IMR-90 (cell line): Measurements from ENCODE around the gene EXOC1L. TPM values are rescaled to one million over a fixed set of nuclear protein-coding genes. Genes with fewer than 3 reads are reported as not detected.

ENCODE experiments used
- ATAC-seq: fragments of 200-7000 bp; cut with Tn5 transposase; 2 replicates; pipeline ENCODE4 v1.9.1; 2020; ENCODE audit warnings: low read depth, mild to moderate bottlenecking, moderate library complexity
- BruUV-seq: library from RNA; stranded (reverse); fragments of 400-500 nt; replicated peaks from 2 replicates; lab custom pipeline; 2021; lab: Mats Ljungman, UMichigan
- CTCF ChIA-PET: fragments of 300-600 bp; formaldehyde crosslinking; extraction: SDS; loops from one replicate; lab custom pipeline; 2021; ENCODE audit warnings: antibody characterized with exemption; lab: Yijun Ruan, JAX
- POLR2A ChIA-PET: fragments of 300-600 bp; sonication (Branson Sonifier 250); formaldehyde crosslinking; loops from one replicate; lab custom pipeline; 2022; ENCODE audit warnings: antibody characterized with exemption; ENCODE audit not compliant: unreplicated experiment; lab: Charles Lee
- DNase-seq: peaks from one replicate; pipeline ENCODE4 v3.0.0; 2013
- H2AFZ ChIP-seq: replicated peaks from 2 replicates; pipeline ENCODE3; 2013; ENCODE audit warnings: low read length, mild to moderate bottlenecking; ENCODE audit not compliant: poor library complexity
- H2AK5ac ChIP-seq: 2 replicates; pipeline ENCODE4 v1.6.1; 2013; ENCODE audit warnings: low read depth, low read length, inconsistent platforms
- H2AK9ac ChIP-seq: replicated peaks from 2 replicates; pipeline ENCODE3; 2013; ENCODE audit warnings: mild to moderate bottlenecking, low read depth, low read length, moderate library complexity; ENCODE audit not compliant: poor library complexity
- H2BK120ac ChIP-seq: 2 replicates; pipeline ENCODE4 v1.6.1; 2013; ENCODE audit warnings: low read depth, low read length, inconsistent platforms
- H2BK15ac ChIP-seq: 3 replicates; pipeline ENCODE4 v1.6.1; 2013; ENCODE audit warnings: low read depth, low read length, inconsistent platforms
- H2BK20ac ChIP-seq: 2 replicates; pipeline ENCODE4 v1.6.1; 2013; ENCODE audit warnings: low read depth, mild to moderate bottlenecking, inconsistent platforms, low read length, moderate library complexity
- H2BK5ac ChIP-seq: 2 replicates; pipeline ENCODE4 v1.6.1; 2013; ENCODE audit warnings: mild to moderate bottlenecking, low read depth, low read length, inconsistent platforms; ENCODE audit not compliant: poor library complexity, severe bottlenecking
- H3K14ac ChIP-seq: replicated peaks from 2 replicates; pipeline ENCODE4 v1.6.1; 2013; ENCODE audit warnings: low read depth, low read length, inconsistent platforms
- H3K18ac ChIP-seq: 2 replicates; pipeline ENCODE4 v1.6.1; 2013; ENCODE audit warnings: low read depth, low read length, control low read depth
- H3K23ac ChIP-seq: 2 replicates; pipeline ENCODE4 v1.6.1; 2013; ENCODE audit warnings: low read depth, low read length, inconsistent platforms
- H3K27ac ChIP-seq: 2 replicates; pipeline ENCODE4 v1.5.1; 2013; ENCODE audit warnings: mild to moderate bottlenecking, control low read depth, low read length; ENCODE audit not compliant: insufficient read depth
- H3K27me3 ChIP-seq: 2 replicates; pipeline ENCODE4 v1.6.1; 2013; ENCODE audit warnings: low read length; ENCODE audit not compliant: control insufficient read depth, insufficient read depth
- H3K36me3 ChIP-seq: 2 replicates; pipeline ENCODE4 v1.6.1; 2013; ENCODE audit warnings: low read length, mixed read lengths; ENCODE audit not compliant: control insufficient read depth, insufficient read depth
- H3K4ac ChIP-seq: 2 replicates; pipeline ENCODE4 v1.6.1; 2013; ENCODE audit warnings: low read depth, low read length, inconsistent platforms
- H3K4me1 ChIP-seq: 2 replicates; pipeline ENCODE4 v1.6.1; 2013; ENCODE audit warnings: low read length, mixed read lengths; ENCODE audit not compliant: control insufficient read depth, insufficient read depth
- H3K4me2 ChIP-seq: 2 replicates; pipeline ENCODE4 v1.6.1; 2013; ENCODE audit warnings: low read depth, mild to moderate bottlenecking, control low read depth, low read length, moderate library complexity
- H3K4me3 ChIP-seq: 2 replicates; pipeline ENCODE4 v1.5.1; 2013; ENCODE audit warnings: low read depth, mild to moderate bottlenecking, control low read depth, low read length, moderate library complexity; ENCODE audit not compliant: insufficient read depth
- H3K56ac ChIP-seq: 2 replicates; pipeline ENCODE4 v1.6.1; 2013; ENCODE audit warnings: low read length, inconsistent platforms; ENCODE audit not compliant: insufficient read depth; ENCODE audit errors: extremely low read depth
- H3K79me1 ChIP-seq, 2 experiments: 2 replicates each; pipeline ENCODE4 v1.6.1; 2013; ENCODE audit warnings: low read length in 2 of 2, inconsistent platforms in 1 of 2, low read depth in 1 of 2
- H3K9ac ChIP-seq: 2 replicates; pipeline ENCODE4 v1.6.1; 2013; ENCODE audit warnings: low read depth, low read length, control low read depth
- H3K9me1 ChIP-seq: 2 replicates; pipeline ENCODE4 v1.6.1; 2013; ENCODE audit warnings: low read length, inconsistent platforms; ENCODE audit not compliant: insufficient read depth
- H3K9me3 ChIP-seq: 2 replicates; pipeline ENCODE4 v1.6.1; 2013; ENCODE audit warnings: low read length; ENCODE audit not compliant: control insufficient read depth, insufficient read depth
- H4K20me1 ChIP-seq: 2 replicates; pipeline ENCODE4 v1.6.1; 2013; ENCODE audit warnings: low read length, inconsistent platforms; ENCODE audit not compliant: insufficient read depth
- H4K5ac ChIP-seq: 2 replicates; pipeline ENCODE4 v1.6.1; 2013; ENCODE audit warnings: mild to moderate bottlenecking, low read depth, low read length, control low read depth
- H4K8ac ChIP-seq, 2 experiments: 2 replicates each; pipeline ENCODE4 v1.6.1; 2013; ENCODE audit warnings: low read depth in 2 of 2, low read length in 2 of 2, control low read depth in 1 of 2, inconsistent platforms in 1 of 2
- H4K91ac ChIP-seq: 2 replicates; pipeline ENCODE4 v1.6.1; 2013; ENCODE audit warnings: low read depth, low read length, inconsistent platforms; ENCODE audit not compliant: insufficient read depth
- CEBPB ChIP-seq: IDR thresholded peaks from 2 replicates; pipeline ENCODE4 v1.6.1; 2012; ENCODE audit warnings: low read depth, low read length, improper control_type of control experiment
- RFX5 ChIP-seq: IDR thresholded peaks from 2 replicates; pipeline ENCODE4 v1.8.0; 2012; ENCODE audit warnings: low read depth, mild to moderate bottlenecking, low read length, moderate library complexity
- WGBS, 2 experiments: methylation state at CpG; one replicate each; pipeline versions ENCODE4 v1.1.5 to v1.1.7; 2013; ENCODE audit warnings: missing lambda C conversion rate in 2 of 2; ENCODE audit not compliant: insufficient read length in 1 of 2; ENCODE audit errors: extremely low coverage in 2 of 2; 5-methylcytosine and 5-hydroxymethylcytosine counted together
- dilution Hi-C: fragments of 300-500 bp; cut with HindIII; formaldehyde crosslinking; loops from one replicate; pipeline ENCODE4 v1.14.3; 2018; ENCODE audit warnings: low sequenced_read_pairs; ENCODE audit not compliant: unreplicated experiment
- in situ Hi-C: fragments of 300-500 bp; cut with MboI; formaldehyde crosslinking; loops from 3 replicates; pipeline ENCODE4 v1.14.3; 2019; ENCODE audit warnings: low sequenced_read_pairs, inconsistent platforms, mixed read lengths
- intact Hi-C: fragments of 100-400 bp; cut with micrococcal nuclease; formaldehyde crosslinking; loops from 2 replicates; pipeline ENCODE4 v1.10.0; 2022
- polyA plus RNA-seq, 3 experiments: library from polyadenylated mRNA; depleted of rRNA; stranded (reverse); fragments of >200 nt; gene quantifications; 2 replicates each; pipeline ENCODE4 v1.2.3, GENCODE V29; 2012; ENCODE audit warnings: low replicate concordance in 1 of 3
- total RNA-seq: library from RNA; depleted of rRNA; stranded (reverse); fragments of >200 nt; gene quantifications from 2 replicates; pipeline ENCODE4 v1.2.3, GENCODE V29; 2012

The EXOC1L gene
- total and polyA plus RNA-seq, 2 of the 4 experiments (the other 2 are of a cell fraction) = not detected

- CTCF ChIA-PET = no interaction called here
- no TSS peak for BruUV-seq
- H2AK9ac ChIP-seq = no peak overlapping the region
- H3K4me2 ChIP-seq = no peak overlapping the region
- no peak overlapping the region for H3K4me3 ChIP-seq
- no peak overlapping the region for H3K56ac ChIP-seq
- no peaks in the 10 kb centered on the region for H3K79me1 ChIP-seq
- H3K9ac ChIP-seq = no peak overlapping the region
- in situ Hi-C loops = no loop called here
- H4K91ac ChIP-seq = no peak overlapping the region
- no peak overlapping the region for H2BK20ac ChIP-seq
- no peaks in the 10 kb centered on the region for H3K36me3 ChIP-seq
- no peak overlapping the region for H3K23ac ChIP-seq
- DNase-seq (no peak), ATAC-seq (no peak)
- peaks cover 2% of the 10 kb centered on the region for H3K27me3 ChIP-seq
- H4K20me1 ChIP-seq = no peaks in the 10 kb centered on the region
- intact Hi-C loops = no loop called here
- no peaks in the 10 kb centered on the region for H3K9me3 ChIP-seq
- H3K14ac ChIP-seq = no peak overlapping the region
- no peaks in the 10 kb centered on the region for H3K9me1 ChIP-seq
- no peak overlapping the region for H2AFZ ChIP-seq
- H2AK5ac ChIP-seq = no peak overlapping the region
- H3K27ac ChIP-seq = no peak overlapping the region
- no CpG with 5 or more reads among the region's 1 CpG for WGBS, 2 experiments
- H4K5ac ChIP-seq = no peak overlapping the region
- no peak for TF ChIP-seq CEBPB
- no peak for TF ChIP-seq RFX5
- dilution Hi-C loops = no loop called here
- no peaks in the 10 kb centered on the region for H3K4me1 ChIP-seq
- no peak overlapping the region for H2BK15ac ChIP-seq
- POLR2A ChIA-PET = no interaction called here
- no peak overlapping the region for H3K18ac ChIP-seq
- no peak overlapping the region for H2BK120ac ChIP-seq
- no peak overlapping the region for H2BK5ac ChIP-seq
- no peak overlapping the region for H4K8ac ChIP-seq
- H3K4ac ChIP-seq = no peak overlapping the region
Observed at GRCh38 chr4:55783584-55783983, 36.0 kb upstream of the EXOC1L start.
